Measurements from ENCODE around the gene SMYD2. TPM values are rescaled to one million over a fixed set of nuclear protein-coding genes. Genes with fewer than 3 reads are reported as not detected.

Gene SMYD2
- total RNA-seq, 1 donor from 2014 or later: 49.8 TPM

GRCh38 chr1:214329470-214330220, 48.7 kb downstream of the SMYD2 start:
- DNase-seq (ENCODE audit: low spot score): no peak

DNA sequence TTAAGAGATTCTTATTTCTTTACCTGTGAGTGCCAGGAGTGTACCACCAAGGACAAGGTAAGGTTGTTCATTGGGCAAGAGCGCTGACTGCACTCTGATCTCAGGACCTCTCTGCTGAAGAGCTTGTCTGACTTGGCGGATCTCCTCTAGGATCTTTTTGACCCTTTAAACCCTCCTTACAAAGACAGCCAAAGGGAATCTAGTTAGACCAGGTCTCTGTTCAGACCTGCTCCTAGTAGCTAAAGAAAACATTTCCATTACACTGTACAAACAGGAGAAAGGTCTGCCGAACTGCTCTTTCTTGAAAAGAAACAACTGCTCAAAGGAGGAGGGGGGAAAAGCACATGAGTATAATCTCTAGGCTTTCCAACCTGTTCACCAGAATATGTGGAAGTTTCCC, 49.3 kb downstream of the SMYD2 start:
- DNase-seq (ENCODE audit: low spot score): peak; percentile 60

DNA sequence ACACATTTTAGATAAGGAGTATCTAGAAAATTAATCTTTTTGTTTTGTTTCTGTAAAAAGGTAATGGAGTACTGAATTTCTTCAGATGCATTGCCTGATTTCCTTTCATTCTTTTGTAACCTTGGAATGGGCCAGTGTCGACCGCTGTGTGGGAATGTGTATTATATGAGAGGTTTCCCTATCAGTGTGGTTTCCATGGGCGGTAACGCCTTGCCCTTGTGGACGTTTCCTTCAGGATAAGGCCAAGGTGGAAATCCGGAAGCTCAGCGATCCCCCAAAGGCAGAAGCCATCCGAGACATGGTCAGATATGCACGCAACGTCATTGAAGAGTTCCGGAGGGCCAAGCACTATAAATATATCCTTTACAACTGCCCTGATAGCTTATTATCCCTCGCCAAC, 49.8 kb downstream of the SMYD2 start:
- no peak for DNase-seq (ENCODE audit: low spot score)

GRCh38 chr1:214331180-214331579, 50.2 kb downstream of the SMYD2 start:
- no peak for DNase-seq (ENCODE audit: low spot score)

DNA sequence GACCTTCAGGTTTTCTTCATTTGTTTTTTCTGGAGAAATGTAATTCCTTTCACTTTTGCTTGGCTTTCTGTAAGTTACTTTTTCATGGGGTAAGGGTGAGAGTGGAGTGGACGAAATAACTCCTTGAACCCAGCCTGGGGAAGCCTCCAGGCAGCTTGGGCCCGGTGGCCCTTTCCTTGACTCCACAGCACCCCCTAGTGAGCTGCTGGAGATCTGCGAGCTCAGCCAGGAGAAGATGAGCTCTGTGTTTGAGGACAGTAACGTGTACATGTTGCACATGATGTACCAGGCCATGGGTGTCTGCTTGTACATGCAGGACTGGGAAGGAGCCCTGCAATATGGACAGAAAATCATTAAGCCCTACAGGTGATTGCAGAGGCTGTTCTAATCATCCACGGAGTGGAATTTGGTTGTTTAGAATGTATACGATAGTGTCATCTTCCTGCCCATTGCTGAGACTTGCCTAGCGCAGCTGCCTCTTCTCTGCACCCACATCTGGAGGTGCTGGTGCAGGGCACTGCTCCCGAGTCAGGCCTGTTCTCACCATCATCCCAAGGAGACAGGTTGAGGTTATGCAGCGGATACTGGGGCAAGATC, 51.0 kb downstream of the SMYD2 start:
- DNase-seq (ENCODE audit: low spot score): no peak

- DNase-seq (ENCODE audit: low spot score): peak; percentile 54
Observed at GRCh38 chr1:214332946-214333798, 52.2 kb downstream of the SMYD2 start.

GRCh38 chr1:214335567-214335966, 54.6 kb downstream of the SMYD2 start:
- DNase-seq (ENCODE audit: low spot score): no peak

DNA sequence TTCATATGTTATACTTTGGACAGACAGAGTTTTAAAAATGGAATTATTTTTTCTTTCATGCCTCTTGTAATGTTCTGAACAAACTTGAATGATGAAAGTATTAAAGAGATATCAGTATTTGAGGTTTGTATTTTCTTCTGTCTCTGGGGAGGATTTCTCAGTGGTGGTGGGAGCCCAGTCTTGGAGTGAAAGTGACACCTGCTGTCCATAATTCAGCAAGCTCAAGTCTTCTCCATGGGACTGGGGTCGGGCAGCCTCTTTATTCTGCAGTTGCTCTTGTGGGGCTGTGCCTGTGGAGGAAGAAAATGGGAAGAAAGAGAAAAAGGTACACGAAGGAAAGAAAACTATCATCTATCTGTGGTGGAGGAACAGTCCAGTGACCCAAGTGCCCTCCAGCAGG, 56.1 kb downstream of the SMYD2 start:
- no peak for DNase-seq (ENCODE audit: low spot score)

DNA sequence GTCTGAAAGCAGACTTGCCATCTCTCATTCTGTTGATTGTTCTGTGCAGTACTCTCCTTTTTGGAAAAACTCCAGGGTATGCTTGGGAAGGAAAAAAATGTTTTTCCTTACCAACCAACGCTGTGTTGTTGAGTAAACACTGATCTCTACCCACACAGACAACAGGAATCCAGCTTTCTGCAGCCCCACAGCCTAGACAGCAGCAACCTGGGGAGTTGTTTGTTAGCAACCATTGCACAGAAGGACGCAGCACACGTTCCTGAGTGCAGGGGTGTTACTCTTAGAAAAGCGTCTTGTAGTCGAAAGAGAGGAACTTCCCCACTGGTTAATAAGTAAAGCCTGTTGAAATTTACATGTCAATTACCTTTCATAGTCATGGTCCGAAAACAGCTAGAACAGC, 56.6 kb downstream of the SMYD2 start:
- no peak for DNase-seq (ENCODE audit: low spot score)

- DNase-seq (ENCODE audit: low spot score): no peak
Observed at GRCh38 chr1:214338212-214338611, 57.3 kb downstream of the SMYD2 start.

DNA sequence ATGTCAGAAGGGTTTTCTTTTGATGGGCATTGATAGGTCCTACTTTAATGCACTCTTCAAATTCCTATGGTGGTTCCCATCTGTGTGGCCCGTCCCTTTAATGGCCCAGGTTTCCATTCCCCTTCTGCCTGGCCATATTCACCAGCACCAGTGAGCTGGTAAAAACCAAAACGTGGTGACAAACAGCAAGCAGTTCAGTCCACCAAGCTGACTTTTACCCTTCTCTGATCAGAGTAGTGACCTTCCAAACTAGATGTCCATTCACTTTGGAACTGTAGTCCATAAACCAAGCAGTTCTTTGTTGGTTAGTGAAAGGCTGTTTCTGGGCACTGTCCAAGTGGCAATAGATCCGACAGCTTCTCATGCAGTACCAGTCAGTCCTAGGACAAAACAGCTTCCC, 60.5 kb downstream of the SMYD2 start:
- DNase-seq (ENCODE audit: low spot score): no peak

DNA sequence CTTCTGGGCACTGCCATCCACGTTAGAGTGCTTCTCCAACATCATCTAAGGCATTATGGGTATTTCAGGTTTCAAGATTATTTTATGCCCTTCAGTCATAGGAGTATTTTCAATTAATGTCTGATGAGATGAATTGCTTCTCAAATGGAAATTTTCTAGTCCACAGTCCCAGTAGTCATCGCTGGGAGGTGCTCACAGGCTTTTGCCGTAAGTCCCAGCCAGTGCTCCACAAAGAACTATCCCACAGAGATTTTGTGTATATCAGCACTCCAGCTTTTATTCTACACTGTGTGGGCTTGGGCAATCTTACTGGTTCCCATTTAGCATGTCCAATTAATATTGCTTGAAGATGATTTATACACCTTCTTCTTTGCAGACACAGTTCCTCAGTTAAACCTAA, 61.0 kb downstream of the SMYD2 start:
- DNase-seq (ENCODE audit: low spot score): no peak

- no peak for DNase-seq (ENCODE audit: low spot score)
Observed at GRCh38 chr1:214342525-214342924, 61.6 kb downstream of the SMYD2 start.

DNA sequence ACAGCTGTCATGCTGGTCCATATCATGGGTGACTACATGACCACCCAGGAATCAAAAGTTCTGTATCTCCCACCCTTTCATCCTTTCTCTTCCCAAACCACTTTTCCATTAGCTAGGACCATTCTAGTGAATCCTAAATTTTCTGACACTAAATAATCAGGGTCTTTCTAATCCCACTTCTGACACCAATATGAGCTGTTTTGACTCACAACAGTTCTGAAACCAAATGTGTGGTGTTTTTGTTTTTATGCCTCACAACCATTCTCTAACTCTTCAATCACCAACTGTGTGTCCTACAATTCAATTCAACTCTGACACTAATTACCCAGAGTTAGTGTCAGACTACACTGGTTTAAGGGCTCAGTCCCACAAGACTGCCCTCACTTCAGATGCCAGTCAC, 63.9 kb downstream of the SMYD2 start:
- no peak for DNase-seq (ENCODE audit: low spot score)

GRCh38 chr1:214349008-214349407, 68.0 kb downstream of the SMYD2 start:
- no peak for DNase-seq (ENCODE audit: low spot score)

DNA sequence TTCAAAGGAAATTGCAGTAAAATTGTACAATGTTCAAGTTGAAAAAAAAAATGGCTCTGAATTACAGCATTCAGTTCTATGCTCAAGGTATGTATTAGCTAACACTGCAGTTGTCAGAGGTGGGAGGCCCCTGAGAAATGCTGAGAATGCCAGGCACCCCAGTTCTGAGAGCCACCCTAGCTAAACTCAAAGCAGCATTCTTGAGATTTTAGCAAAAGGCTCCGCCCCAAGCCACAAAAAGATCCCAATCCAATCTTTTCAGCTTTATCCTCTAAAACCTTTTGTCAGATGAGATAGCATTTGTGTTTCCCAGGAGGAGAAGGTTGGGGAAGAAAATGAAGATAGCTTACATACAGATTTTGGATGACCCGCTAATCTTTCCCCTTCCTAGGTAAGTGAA, 68.8 kb downstream of the SMYD2 start:
- DNase-seq (ENCODE audit: low spot score): peak; percentile 46

GRCh38 chr1:214351551-214352277, 70.8 kb downstream of the SMYD2 start:
- DNase-seq (ENCODE audit: low spot score): peak; percentile 82

GRCh38 chr1:214352838-214353237, 71.9 kb downstream of the SMYD2 start:
- no peak for DNase-seq (ENCODE audit: low spot score)

GRCh38 chr1:214354440-214355148, 73.6 kb downstream of the SMYD2 start:
- peak; percentile 79 for DNase-seq (ENCODE audit: low spot score)

- no peak for DNase-seq (ENCODE audit: low spot score)
Observed at GRCh38 chr1:214360116-214360515, 79.2 kb downstream of the SMYD2 start.

- no peak for DNase-seq (ENCODE audit: low spot score)
Observed at GRCh38 chr1:214360525-214361164, 79.7 kb downstream of the SMYD2 start.
